ENCODE measurements around the gene ZBTB17.

Gene ZBTB17

GRCh38 chr1:15945011-15945831 lies 30.7 kb downstream of the ZBTB17 start:
- DNase-seq, result no peak

- DNase-seq, result no peak
Measured at GRCh38 chr1:15944308-15945010, 31.4 kb downstream of the ZBTB17 start.

DNA sequence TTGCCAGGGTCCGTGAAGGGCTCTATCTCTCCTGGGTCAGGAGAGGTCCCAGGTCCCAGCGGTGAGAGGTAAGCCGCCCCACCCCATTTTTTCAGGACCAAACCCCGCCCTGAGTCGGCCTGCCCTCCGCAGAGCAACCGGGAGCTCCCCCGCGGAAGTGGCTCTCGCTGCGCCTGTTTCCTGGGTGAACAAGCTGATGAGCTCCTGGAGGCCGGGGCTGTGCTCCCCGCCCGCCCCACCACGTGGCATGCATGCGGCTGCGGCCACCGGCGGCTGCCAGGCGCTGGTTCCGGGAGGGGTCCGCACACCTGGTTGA lies 32.0 kb downstream of the ZBTB17 start:
- no peak for DNase-seq

DNA sequence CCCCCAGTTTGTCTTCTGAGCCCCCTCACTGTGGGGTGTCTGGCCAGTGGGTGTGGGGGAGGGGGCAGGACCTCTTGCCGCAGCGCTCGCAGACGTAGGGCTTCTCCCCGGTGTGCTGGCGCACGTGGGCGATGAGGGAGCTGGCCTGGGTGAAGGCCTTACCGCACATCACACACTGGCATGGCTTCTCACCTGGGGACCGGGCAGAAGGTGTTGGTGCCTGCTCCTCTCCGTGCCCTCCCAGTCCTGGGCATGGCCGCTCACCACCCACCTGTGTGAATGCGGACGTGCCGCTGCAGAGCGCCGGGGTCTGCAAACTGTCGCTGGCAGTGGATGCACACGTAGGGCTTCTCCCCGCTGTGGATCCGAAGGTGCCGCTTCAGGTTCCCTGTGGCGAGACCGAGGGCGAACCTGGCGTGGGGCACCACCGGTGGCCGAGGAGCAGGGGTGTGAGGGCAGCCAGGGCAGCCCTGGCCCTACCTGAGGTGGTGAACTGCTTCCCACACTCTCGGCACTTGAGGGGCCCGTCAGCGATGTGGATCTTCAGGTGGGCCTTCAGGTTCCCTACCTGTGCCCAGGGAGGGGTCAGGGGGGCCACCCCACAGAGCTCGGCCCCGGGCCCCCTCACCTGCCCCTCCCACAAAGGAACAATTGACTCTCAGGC lies 32.4 kb downstream of the ZBTB17 start:
- no peak for DNase-seq

- DNase-seq, result no peak
Measured at GRCh38 chr1:15942661-15943327, 33.1 kb downstream of the ZBTB17 start.

- no peak for DNase-seq
Measured at GRCh38 chr1:15941899-15942660, 33.8 kb downstream of the ZBTB17 start.

DNA sequence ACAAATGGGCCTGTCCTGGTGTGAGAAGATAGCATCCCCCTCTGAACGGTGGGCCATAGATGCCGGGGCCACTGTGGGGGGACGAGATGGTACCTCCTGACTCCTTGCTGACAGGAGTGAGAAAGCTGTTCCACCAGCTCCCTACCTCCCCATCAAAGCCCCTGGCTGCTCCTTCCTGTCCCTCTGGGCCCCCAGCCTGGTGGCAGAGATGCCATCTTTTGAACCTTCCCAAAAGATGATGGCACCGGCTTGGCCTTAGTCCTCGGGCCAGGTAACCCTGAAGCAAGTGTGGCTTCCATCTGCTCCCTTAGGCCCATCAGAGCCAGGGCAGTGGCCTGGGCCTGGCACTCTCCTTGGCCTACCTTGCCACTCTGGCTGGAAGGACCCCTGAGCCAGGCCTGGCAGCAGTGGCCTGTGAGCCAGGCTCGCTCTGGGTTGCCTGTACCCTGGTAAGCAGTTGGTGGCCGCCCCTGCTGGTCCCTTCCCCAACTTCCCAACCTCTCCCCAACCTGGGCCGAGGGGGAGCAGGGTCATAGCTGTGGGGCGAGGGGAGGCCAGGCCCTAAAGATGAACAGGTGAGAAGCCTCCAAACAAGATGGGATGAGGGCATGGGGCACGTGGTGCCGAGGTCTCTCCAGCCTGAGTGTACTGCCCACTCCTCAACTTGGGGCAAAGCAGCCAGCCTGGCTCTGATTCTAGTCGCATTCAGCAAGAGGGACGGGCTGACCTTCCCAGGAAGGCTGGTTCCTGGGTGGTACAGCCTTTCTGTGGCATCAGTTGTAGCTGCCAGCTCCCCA lies 34.7 kb downstream of the ZBTB17 start:
- DNase-seq, result no peak

DNA sequence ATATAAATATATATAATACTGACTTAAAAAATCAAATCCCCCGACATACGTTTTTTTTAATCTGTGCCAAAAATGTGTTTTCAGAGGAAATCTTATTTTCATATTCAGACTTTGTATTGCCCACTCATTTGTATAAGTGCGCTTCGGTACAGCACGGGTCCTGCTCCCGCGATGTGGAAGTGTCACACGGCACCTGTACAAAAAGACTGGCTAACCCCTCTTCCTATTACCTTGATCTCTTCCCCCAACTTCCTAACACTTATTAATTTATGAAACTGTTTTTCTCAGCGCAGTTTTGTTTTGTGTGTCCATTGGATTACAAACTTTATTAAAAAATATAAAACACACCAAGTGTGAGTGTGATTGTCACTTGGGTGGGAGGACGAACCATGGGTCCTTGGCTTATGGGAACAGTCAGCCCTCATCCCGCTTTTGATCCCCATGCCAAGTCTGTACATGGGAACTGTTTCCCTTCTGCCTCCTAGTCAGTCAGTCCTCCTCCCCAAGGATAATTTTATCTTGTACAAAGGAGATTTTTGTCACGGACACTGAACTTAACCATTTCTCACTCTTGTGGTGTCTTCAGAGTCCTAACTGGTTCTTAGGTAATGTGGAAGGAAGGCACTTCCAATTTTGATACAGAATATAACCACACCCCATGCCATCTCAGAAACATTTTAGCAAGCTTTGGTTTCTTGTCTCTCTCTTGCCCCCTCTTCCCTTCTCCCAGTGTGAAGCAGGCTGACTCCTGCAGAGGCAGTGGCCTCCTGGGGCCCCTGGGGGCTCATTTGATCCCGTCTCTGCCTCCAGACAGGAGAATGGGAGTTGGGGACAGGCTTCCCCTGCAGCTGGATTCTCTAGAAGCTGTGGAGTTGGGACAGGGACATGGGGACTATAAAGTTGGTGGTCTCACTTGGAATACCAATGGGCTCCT lies 35.5 kb downstream of the ZBTB17 start:
- DNase-seq, result no peak

DNA sequence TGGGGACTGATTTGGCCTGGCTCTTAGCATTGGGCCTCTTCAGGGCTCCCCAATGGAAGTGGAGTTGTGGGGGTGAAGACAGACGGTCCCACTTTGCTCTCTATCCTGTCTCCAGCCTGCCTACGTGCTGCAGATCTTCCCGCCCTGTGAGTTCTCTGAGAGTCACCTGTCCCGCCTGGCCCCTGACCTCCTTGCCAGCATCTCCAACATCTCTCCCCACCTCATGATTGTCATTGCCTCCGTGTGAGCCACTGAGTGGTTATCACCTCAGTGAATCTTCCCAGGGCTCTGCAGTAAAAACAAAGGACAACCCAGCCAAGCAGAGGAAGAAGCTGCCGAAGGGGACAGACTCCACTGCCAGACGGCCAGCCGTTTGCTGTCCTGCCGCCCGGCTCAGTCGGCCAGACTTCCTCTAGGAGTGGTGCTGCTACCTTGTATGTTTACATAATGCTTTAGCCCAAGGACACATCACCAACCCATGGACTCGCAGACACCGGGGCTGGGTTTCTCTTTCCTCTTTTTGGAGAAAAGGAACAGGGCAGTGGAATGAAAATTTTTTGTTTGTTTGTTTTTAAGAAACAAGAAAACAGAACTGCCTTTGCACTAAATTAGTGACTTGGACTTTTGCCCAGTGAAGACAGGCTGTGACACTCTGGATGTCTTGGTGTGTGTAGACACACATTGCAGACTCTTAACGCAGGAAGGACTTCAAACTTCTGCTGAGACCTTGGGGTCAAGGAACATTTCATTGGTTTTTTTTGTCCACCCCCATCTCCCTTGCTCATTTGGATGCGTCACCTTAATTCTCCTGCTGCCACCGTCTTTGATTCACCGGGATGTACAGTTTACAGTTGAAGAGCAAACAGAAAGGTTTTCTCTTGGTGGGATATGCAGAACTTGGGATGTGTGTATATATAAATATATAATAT lies 36.5 kb downstream of the ZBTB17 start:
- no peak for DNase-seq

DNA sequence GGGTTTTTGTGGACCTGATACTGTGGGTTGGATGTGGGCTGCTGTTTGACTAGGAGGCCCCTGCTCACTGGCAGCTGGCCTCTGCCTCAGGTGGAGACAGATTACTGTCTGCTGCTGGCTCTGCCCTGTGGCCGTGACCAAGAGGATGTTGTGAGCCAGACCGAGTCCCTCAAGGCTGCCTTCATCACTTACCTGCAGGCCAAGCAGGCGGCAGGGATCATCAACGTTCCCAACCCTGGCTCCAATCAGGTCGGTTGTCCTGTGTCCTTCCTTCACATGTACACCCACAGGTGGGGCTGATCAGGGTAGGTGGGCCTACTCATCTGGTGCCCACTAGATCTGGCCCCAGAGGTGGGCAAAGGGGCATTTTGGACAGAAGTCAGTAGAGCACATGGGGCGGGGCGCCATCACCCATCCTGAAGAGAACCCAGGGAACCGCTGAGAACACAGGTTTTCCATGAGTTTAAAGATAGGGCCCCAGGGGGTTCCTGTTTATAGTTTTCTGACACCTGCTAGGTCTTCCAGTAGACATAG lies 37.2 kb downstream of the ZBTB17 start:
- DNase-seq, result no peak

- no peak for DNase-seq
Measured at GRCh38 chr1:15937706-15938168, 38.2 kb downstream of the ZBTB17 start.

- DNase-seq, result no peak
Measured at GRCh38 chr1:15937146-15937545, 38.8 kb downstream of the ZBTB17 start.

- DNase-seq, result no peak
Measured at GRCh38 chr1:15936025-15936424, 39.9 kb downstream of the ZBTB17 start.

DNA sequence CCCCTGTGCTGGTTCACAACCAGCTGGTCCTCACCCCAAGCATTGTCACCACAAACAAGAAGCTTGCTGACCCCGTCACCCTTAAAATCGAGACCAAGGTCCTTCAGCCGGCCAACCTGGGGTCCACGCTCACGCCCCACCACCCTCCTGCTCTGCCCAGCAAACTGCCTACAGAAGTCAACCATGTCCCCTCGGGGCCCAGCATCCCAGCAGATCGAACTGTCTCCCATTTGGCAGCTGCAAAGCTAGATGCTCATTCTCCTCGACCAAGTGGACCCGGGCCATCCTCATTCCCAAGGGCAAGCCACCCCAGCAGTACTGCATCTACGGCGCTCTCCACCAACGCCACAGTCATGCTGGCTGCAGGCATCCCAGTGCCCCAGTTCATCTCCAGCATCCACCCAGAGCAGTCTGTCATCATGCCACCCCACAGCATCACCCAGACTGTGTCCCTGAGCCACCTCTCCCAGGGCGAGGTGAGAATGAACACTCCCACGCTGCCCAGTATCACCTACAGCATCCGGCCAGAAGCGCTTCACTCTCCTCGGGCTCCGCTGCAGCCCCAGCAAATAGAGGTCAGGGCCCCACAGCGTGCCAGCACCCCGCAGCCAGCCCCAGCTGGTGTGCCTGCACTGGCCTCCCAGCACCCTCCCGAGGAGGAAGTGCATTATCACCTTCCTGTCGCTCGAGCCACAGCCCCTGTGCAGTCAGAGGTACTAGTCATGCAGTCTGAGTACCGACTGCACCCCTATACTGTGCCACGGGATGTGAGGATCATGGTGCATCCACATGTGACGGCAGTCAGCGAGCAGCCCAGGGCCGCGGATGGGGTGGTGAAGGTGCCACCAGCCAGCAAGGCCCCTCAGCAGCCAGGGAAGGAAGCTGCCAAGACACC lies 40.6 kb downstream of the ZBTB17 start:
- DNase-seq, result no peak

DNA sequence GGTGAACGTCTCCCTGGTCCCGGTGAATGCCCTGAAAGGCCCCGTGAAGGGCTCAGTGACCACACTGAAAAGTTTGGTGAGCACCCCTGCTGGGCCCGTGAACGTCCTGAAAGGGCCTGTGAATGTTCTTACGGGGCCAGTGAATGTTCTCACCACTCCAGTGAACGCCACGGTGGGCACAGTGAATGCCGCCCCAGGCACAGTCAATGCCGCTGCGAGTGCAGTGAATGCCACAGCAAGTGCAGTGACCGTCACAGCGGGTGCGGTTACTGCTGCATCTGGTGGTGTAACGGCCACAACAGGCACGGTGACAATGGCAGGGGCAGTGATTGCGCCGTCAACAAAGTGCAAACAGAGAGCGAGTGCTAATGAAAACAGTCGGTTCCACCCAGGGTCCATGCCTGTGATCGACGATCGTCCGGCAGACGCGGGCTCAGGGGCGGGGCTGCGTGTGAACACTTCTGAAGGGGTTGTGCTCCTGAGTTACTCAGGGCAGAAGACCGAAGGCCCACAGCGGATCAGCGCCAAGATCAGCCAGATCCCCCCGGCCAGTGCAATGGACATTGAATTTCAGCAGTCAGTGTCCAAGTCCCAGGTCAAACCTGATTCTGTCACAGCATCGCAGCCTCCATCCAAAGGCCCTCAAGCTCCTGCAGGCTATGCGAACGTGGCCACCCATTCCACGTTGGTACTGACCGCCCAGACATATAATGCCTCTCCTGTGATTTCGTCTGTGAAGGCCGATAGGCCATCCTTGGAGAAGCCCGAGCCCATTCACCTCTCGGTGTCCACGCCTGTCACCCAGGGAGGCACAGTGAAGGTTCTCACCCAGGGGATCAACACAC lies 41.5 kb downstream of the ZBTB17 start:
- no peak for DNase-seq

DNA sequence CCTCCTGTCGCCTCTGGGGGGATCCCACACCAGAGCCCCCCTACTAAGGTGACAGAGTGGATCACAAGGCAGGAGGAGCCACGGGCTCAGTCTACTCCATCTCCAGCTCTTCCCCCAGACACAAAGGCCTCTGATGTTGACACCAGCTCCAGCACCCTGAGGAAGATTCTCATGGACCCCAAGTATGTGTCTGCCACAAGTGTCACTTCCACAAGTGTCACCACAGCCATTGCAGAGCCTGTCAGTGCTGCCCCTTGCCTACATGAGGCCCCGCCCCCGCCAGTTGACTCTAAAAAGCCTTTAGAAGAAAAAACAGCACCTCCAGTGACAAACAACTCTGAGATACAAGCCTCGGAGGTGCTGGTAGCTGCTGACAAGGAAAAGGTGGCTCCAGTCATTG lies 42.2 kb downstream of the ZBTB17 start:
- no peak for DNase-seq

GRCh38 chr1:15932612-15933011 lies 43.3 kb downstream of the ZBTB17 start:
- no peak for DNase-seq
